ENCODE results near the gene GRIA3.

DNA sequence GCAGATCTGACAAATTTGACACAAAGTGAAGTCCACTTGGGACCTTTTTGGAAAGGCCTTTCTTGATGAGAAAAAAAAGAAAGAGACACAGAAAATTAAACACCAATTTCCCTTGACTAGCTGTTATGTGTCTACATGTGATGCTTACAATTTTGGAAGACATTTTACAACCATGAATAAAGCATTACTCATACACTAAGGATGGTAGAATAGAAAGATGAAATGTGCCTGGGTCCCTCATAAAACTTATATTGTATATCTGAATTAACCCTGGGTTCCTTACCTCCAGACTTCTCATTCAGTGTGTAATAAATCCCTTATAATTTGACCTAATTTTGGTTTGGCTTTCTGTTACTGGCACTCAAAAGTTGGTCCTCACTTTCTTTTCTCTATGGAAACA lies 16.5 kb upstream of the GRIA3 start:
- TF ChIP-seq CTCF (conservative IDR thresholded peaks at IDR 0.05; ENCODE audit: low read depth, low read length) (no peak), EZH2 (IDR thresholded peaks at IDR 0.05; ENCODE audit: borderline replicate concordance, low read depth, low read length, poor library complexity, severe bottlenecking) (no peak)
